Upper lobe of right lung (tissue), 1 donor: ENCODE data around the gene RAB3C. TPM values are rescaled to one million over a fixed set of nuclear protein-coding genes. Genes with fewer than 3 reads are reported as not detected.

ENCODE experiments used
- ATAC-seq: fragments of 200-7000 bp; cut with Tn5 transposase; one replicate; pipeline ENCODE4 v1.9.1; 2020; ENCODE audit warnings: mild to moderate bottlenecking, moderate library complexity
- DNase-seq: peaks from one replicate; pipeline ENCODE4 v3.0.0-alpha.2; 2020
- H3K27ac ChIP-seq: fragments of 200-600 bp; one replicate; pipeline ENCODE4 v1.8.0; 2022
- H3K27me3 ChIP-seq: fragments of 200-600 bp; one replicate; pipeline ENCODE4 v1.8.0; 2022; ENCODE audit warnings: mild to moderate bottlenecking
- H3K36me3 ChIP-seq: fragments of 200-600 bp; one replicate; pipeline ENCODE4 v1.8.0; 2022
- H3K4me1 ChIP-seq: fragments of 200-600 bp; one replicate; pipeline ENCODE4 v1.8.0; 2022
- H3K4me3 ChIP-seq: fragments of 200-600 bp; one replicate; pipeline ENCODE4 v1.8.0; 2022; ENCODE audit warnings: mild to moderate bottlenecking
- H3K9me3 ChIP-seq: fragments of 200-600 bp; one replicate; pipeline ENCODE4 v1.8.0; 2022
- intact Hi-C: fragments of 100-400 bp; cut with DNase I; formaldehyde crosslinking; loops from one replicate; pipeline ENCODE4 v1.11.0; 2022
- total RNA-seq: library from RNA; stranded (reverse); fragmentation: NEBNext Ultra II Directional; extraction: Animal tissue kit (Norgen Biotek cat#: 25700); gene quantifications from one replicate; pipeline ENCODE4 v1.2.1, GENCODE V29; 2021
- TF ChIP-seq, protein P1 (sequence below): fragments of 200-600 bp; IDR thresholded peaks from one replicate; pipeline ENCODE4 v1.8.0; 2022; ENCODE audit warnings: antibody characterized with exemption
- donor health status: DM: no; HTN: yes; CAD: no; lungs with severe emphysema.

RAB3C gene
- total RNA-seq, 1 donor from 2014 or later: 0.67 TPM

DNA sequence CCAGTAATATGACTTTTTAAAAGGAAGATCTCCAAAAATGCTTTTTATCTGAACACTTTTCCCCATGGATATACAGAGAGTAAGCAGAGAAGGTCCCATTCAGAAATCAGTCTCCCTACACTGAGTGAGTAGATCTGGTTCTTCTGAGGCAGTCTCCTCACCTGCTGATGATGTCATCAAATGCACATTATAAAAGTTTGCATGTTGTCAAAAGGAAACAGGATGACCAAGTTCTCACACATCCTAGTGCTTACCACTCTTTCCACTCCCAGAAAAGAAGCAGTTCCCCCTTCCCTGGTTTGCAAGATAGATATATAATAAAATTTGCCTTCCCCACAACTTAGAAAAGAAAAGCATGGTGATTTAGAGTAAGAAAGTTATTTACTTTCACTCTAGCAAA lies 180.5 kb downstream of the RAB3C start:
- ATAC-seq (no peak), DNase-seq (no peak)
- Histone ChIP-seq H3K4me3 (no peak overlapping the region), H3K4me1 (no peaks in the 10 kb centered on the region), H3K27ac (no peak overlapping the region), H3K27me3 (no peaks in the 10 kb centered on the region), H3K9me3 (no peaks in the 10 kb centered on the region), H3K36me3 (no peaks in the 10 kb centered on the region)
- TF ChIP-seq, protein P1, sequence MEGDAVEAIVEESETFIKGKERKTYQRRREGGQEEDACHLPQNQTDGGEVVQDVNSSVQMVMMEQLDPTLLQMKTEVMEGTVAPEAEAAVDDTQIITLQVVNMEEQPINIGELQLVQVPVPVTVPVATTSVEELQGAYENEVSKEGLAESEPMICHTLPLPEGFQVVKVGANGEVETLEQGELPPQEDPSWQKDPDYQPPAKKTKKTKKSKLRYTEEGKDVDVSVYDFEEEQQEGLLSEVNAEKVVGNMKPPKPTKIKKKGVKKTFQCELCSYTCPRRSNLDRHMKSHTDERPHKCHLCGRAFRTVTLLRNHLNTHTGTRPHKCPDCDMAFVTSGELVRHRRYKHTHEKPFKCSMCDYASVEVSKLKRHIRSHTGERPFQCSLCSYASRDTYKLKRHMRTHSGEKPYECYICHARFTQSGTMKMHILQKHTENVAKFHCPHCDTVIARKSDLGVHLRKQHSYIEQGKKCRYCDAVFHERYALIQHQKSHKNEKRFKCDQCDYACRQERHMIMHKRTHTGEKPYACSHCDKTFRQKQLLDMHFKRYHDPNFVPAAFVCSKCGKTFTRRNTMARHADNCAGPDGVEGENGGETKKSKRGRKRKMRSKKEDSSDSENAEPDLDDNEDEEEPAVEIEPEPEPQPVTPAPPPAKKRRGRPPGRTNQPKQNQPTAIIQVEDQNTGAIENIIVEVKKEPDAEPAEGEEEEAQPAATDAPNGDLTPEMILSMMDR: no peak
- intact Hi-C loops: no loop called here

DNA sequence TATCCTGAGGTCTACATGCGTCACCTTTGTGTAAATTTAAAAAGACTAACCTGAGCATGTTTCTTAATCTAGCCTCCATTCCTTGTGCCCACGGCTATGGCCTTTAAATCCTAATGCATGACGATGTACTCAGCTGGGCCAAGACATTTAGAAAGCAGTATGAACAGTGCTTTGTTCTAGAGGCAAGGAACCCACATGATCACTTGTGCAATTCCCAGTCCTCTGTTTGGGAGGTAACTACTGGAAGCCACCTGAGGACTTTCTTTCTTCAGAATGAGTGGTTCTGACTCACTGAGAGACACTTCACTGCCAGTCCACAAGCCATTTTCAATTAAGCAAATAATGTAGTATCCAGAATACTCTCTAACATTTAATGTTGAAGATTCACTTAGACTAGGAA lies 181.3 kb downstream of the RAB3C start:
- ATAC-seq: peak; percentile 71
- no peak for DNase-seq
- Histone ChIP-seq H3K27me3 (no peaks in the 10 kb centered on the region), H3K27ac (no peak overlapping the region), H3K36me3 (no peaks in the 10 kb centered on the region), H3K4me3 (no peak overlapping the region), H3K9me3 (no peaks in the 10 kb centered on the region), H3K4me1 (no peaks in the 10 kb centered on the region)
- intact Hi-C loops: no loop called here
- TF ChIP-seq, protein P1: no peak

DNA sequence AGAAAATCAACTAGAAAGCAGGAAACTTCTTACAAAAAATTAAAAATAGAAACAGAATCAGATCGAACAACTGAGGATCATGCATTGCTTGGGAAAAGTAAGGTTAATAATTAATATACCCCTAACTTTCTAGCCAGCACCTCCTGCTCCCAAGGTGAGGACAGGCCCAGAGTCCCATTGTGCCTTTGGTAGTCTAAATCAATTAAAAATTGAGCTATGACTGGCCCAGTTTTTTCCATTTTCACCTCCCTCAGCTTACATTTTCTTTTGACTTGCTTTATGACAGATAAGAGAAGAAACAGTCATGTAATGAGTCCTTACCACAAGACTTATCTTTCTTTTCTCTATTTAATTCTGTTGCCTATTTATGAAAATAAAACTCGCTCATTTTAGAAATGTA lies 182.2 kb downstream of the RAB3C start:
- no peaks in the 10 kb centered on the region for H3K4me1 ChIP-seq
- H3K27me3 ChIP-seq: no peaks in the 10 kb centered on the region
- no peak overlapping the region for H3K27ac ChIP-seq
- DNase-seq (no peak), ATAC-seq (no peak)
- intact Hi-C loops: no loop called here
- TF ChIP-seq, protein P1: no peak
- no peaks in the 10 kb centered on the region for H3K36me3 ChIP-seq
- H3K4me3 ChIP-seq: no peak overlapping the region
- no peaks in the 10 kb centered on the region for H3K9me3 ChIP-seq

DNA sequence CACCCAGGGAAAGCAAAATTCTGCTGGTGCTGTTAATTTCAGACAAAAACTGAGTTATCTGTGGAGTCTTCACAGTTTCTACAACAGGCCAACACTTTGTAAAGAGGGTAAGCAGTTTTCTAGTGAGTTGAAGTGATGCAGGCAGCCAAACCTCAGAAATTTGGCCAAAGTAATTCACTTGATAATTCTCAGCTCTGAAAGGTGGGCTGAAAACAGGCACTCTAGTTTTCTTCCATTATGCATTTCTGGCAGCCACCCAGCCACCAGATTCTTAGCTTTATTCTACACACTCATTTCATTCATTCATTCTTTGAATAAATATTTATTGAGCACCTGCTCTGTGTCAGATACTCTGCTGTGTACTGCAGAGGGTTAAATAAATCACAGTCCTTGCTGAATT lies 184.2 kb downstream of the RAB3C start:
- TF ChIP-seq, protein P1: no peak

DNA sequence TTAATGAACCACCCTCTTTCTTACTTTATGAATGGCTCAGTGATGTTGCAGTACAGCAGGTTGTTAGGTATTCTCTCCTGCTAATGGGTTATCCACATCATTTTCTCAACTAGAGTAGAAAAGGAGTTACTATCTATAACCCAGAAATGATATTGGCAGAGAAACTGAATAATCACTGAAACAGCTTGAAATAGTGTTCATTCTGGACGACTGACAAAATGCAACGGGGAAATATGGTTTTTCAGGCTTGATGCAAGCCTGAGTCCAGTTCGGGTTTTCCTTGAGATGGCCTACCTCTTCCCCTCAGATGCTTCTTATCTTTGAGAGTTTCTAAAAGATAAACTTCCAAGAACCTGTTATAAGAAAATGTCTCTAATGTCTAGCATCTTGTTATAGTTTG lies 187.3 kb downstream of the RAB3C start:
- Histone ChIP-seq H3K36me3 (no peaks in the 10 kb centered on the region), H3K4me1 (no peaks in the 10 kb centered on the region), H3K27ac (no peak overlapping the region), H3K27me3 (no peaks in the 10 kb centered on the region), H3K9me3 (no peaks in the 10 kb centered on the region), H3K4me3 (no peak overlapping the region)
- DNase-seq: no peak
- TF ChIP-seq, protein P1: no peak
- no peak for ATAC-seq
- intact Hi-C loops: no loop called here

More for the DNA sequence above, 184.2 kb downstream of the RAB3C start:
- H3K27me3 ChIP-seq: no peaks in the 10 kb centered on the region
- DNase-seq (no peak), ATAC-seq (no peak)
- no peak overlapping the region for H3K27ac ChIP-seq
- intact Hi-C loops: no loop called here
- no peaks in the 10 kb centered on the region for H3K36me3 ChIP-seq
- no peaks in the 10 kb centered on the region for H3K4me1 ChIP-seq
- H3K4me3 ChIP-seq: no peak overlapping the region
- H3K9me3 ChIP-seq: no peaks in the 10 kb centered on the region

DNA sequence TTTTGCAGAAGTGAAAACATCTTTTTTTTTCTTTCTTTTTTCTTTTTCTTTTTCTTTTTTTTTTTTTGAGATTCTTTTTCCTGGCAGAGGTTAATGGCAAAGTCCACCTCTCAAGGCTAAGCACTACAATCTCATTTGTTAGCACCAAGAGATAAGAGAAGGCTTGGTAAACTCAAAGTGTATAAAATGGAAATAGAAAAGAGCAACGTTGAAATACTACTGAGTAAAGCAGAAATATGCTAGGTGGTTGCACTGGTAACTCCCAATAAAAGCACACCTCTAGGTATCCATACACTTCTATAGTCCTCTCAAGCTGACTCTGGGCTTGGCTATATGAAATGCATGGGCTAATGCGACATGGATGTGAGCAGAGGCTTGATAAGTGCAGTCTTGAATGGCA lies 188.9 kb downstream of the RAB3C start:
- no peaks in the 10 kb centered on the region for H3K36me3 ChIP-seq
- DNase-seq (no peak), ATAC-seq (no peak)
- no peak overlapping the region for H3K27ac ChIP-seq
- intact Hi-C loops: no loop called here
- H3K27me3 ChIP-seq: no peaks in the 10 kb centered on the region
- TF ChIP-seq, protein P1: no peak
- H3K4me1 ChIP-seq: no peaks in the 10 kb centered on the region
- no peaks in the 10 kb centered on the region for H3K9me3 ChIP-seq
- H3K4me3 ChIP-seq: no peak overlapping the region
